Liver (tissue), 3 donors: ENCODE measurements around the gene DOK5.

Experiments used
- FOXA2 ChIP-seq: IDR thresholded peaks from 2 replicates; pipeline ENCODE4 v1.6.1; 2016; ENCODE audit warnings: antibody characterized with exemption
- NR2F2 ChIP-seq: IDR thresholded peaks from 2 replicates; pipeline ENCODE4 v1.6.1; 2016; ENCODE audit warnings: antibody characterized with exemption
- SP1 ChIP-seq: IDR thresholded peaks from 2 replicates; pipeline ENCODE4 v1.6.1; 2018; ENCODE audit warnings: antibody characterized with exemption, mild to moderate bottlenecking
- TF ChIP-seq, protein P1 (sequence below): fragments of 150-350 bp; IDR thresholded peaks from 2 replicates; pipeline ENCODE4 v1.5.1; 2017; ENCODE audit warnings: improper control_type of control experiment, low read depth, low read length; ENCODE audit not compliant: missing input control
- TF ChIP-seq, protein P2 (sequence below): IDR thresholded peaks from 2 replicates; pipeline ENCODE4 v1.6.1; 2016; ENCODE audit warnings: antibody characterized with exemption
- TF ChIP-seq, protein P3 (sequence below): IDR thresholded peaks from 2 replicates; pipeline ENCODE4 v1.6.1; 2016; ENCODE audit warnings: antibody characterized with exemption, mild to moderate bottlenecking
- TF ChIP-seq, protein P4 (sequence below): IDR thresholded peaks from 2 replicates; pipeline ENCODE4 v1.6.1; 2016; ENCODE audit warnings: antibody characterized with exemption
- donor health status: healthy.
- donor health status: healthy.

DNA sequence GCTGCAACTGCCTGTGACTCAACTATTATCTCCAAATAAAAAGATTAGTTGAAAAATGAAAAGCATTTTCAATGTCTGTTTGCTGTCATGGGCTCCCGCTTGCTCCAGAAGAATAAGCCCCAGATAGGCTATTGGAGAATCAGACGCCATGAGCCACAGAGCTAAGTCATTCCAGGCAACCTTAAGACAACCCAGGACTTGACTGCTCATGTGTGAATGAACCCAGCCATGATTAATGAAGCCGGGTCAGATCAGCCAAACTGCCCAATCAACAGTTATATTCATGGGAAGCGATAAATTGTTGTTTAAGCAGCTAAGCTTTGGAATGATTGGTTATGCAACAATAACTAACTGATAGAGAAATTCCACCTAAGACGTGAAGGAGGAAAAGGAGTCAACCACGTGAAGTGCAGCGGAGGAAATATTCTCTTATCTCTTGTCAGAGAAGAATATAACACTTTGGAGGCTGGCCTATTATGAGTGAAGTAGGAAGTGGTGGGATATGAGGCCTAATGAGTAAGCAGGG lies 64.2 kb downstream of the DOK5 start:
- TF ChIP-seq, protein P1, sequence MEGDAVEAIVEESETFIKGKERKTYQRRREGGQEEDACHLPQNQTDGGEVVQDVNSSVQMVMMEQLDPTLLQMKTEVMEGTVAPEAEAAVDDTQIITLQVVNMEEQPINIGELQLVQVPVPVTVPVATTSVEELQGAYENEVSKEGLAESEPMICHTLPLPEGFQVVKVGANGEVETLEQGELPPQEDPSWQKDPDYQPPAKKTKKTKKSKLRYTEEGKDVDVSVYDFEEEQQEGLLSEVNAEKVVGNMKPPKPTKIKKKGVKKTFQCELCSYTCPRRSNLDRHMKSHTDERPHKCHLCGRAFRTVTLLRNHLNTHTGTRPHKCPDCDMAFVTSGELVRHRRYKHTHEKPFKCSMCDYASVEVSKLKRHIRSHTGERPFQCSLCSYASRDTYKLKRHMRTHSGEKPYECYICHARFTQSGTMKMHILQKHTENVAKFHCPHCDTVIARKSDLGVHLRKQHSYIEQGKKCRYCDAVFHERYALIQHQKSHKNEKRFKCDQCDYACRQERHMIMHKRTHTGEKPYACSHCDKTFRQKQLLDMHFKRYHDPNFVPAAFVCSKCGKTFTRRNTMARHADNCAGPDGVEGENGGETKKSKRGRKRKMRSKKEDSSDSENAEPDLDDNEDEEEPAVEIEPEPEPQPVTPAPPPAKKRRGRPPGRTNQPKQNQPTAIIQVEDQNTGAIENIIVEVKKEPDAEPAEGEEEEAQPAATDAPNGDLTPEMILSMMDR = no peak
- TF ChIP-seq, protein P2, sequence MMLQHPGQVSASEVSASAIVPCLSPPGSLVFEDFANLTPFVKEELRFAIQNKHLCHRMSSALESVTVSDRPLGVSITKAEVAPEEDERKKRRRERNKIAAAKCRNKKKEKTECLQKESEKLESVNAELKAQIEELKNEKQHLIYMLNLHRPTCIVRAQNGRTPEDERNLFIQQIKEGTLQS = no peak
- TF ChIP-seq, protein P3, sequence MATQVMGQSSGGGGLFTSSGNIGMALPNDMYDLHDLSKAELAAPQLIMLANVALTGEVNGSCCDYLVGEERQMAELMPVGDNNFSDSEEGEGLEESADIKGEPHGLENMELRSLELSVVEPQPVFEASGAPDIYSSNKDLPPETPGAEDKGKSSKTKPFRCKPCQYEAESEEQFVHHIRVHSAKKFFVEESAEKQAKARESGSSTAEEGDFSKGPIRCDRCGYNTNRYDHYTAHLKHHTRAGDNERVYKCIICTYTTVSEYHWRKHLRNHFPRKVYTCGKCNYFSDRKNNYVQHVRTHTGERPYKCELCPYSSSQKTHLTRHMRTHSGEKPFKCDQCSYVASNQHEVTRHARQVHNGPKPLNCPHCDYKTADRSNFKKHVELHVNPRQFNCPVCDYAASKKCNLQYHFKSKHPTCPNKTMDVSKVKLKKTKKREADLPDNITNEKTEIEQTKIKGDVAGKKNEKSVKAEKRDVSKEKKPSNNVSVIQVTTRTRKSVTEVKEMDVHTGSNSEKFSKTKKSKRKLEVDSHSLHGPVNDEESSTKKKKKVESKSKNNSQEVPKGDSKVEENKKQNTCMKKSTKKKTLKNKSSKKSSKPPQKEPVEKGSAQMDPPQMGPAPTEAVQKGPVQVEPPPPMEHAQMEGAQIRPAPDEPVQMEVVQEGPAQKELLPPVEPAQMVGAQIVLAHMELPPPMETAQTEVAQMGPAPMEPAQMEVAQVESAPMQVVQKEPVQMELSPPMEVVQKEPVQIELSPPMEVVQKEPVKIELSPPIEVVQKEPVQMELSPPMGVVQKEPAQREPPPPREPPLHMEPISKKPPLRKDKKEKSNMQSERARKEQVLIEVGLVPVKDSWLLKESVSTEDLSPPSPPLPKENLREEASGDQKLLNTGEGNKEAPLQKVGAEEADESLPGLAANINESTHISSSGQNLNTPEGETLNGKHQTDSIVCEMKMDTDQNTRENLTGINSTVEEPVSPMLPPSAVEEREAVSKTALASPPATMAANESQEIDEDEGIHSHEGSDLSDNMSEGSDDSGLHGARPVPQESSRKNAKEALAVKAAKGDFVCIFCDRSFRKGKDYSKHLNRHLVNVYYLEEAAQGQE = no peak
- TF ChIP-seq SP1 (no peak), FOXA2 (no peak), NR2F2 (no peak)
- TF ChIP-seq, protein P4, sequence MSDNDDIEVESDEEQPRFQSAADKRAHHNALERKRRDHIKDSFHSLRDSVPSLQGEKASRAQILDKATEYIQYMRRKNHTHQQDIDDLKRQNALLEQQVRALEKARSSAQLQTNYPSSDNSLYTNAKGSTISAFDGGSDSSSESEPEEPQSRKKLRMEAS = no peak
